Stomach (tissue), 9 donors: ENCODE measurements around the gene INF2. TPM values are rescaled to one million over a fixed set of nuclear protein-coding genes. Genes with fewer than 3 reads are reported as not detected.

Source experiments
- DNase-seq, 2 donors: peaks; one replicate each; pipeline versions ENCODE4 v3.0.0 to v3.0.0-alpha.2; 2013 to 2019
- H3K27ac ChIP-seq, 5 donors: fragments of 200-600 bp in 4 of 5; sonication (generic) in 4 of 5; one replicate each; pipeline ENCODE4 v1.5.1; 2013 to 2019; ENCODE audit warnings: mild to moderate bottlenecking in 1 of 5, moderate library complexity in 1 of 5
- H3K27me3 ChIP-seq, 3 donors: fragments of 200-600 bp; sonication (generic); one replicate each; pipeline ENCODE4 v1.5.1; 2017 to 2019; ENCODE audit warnings: mixed run types in 1 of 3
- H3K36me3 ChIP-seq, 4 donors: fragments of 200-600 bp; sonication (generic); 1 replicate in 3 of 4; 2 replicates in 1 of 4; pipeline ENCODE4 v1.5.1; 2016 to 2019
- H3K4me1 ChIP-seq, 4 donors: fragments of 200-600 bp; sonication (generic); one replicate each; pipeline ENCODE4 v1.5.1; 2016 to 2019
- H3K4me3 ChIP-seq, 4 donors: fragments of 200-600 bp; sonication (generic) in 3 of 4; one replicate each; pipeline ENCODE4 v1.5.1; 2016 to 2019; ENCODE audit warnings: mild to moderate bottlenecking in 1 of 4
- H3K9me3 ChIP-seq, 4 donors: fragments of 200-600 bp; sonication (generic); one replicate each; pipeline ENCODE4 v1.5.1; 2016 to 2019
- EP300 ChIP-seq: sonication (generic); formaldehyde crosslinking; IDR thresholded peaks from one replicate; pipeline ENCODE4 v1.6.1; 2017; ENCODE audit warnings: antibody characterized with exemption
- POLR2A ChIP-seq, 4 donors: fragments of 450-650 bp; IDR thresholded peaks; one replicate each; pipeline ENCODE4 v1.6.1; 2016; ENCODE audit warnings: antibody characterized with exemption in 4 of 4, control low read depth in 2 of 4, mild to moderate bottlenecking in 1 of 4, moderate library complexity in 1 of 4
- POLR2AphosphoS5 ChIP-seq, 3 donors: sonication (generic); formaldehyde crosslinking; IDR thresholded peaks; one replicate each; pipeline ENCODE4 v1.6.1; 2016; ENCODE audit warnings: antibody characterized with exemption in 3 of 3
- WGBS, 5 donors: extraction: QIAGEN DNeasy Blood & Tissue Kit in 3 of 5; methylation state at CpG; one replicate each; pipeline versions ENCODE4 v1.1.5 to v1.1.7; 2013 to 2018; 5-methylcytosine and 5-hydroxymethylcytosine counted together
- intact Hi-C: fragments of 100-400 bp; cut with DNase I; formaldehyde crosslinking; loops from one replicate; pipeline ENCODE4 v1.15.1; 2023; ENCODE audit warnings: low total_unique reads
- polyA plus RNA-seq, 3 donors: library from polyadenylated mRNA; stranded (reverse); fragments of 200-250 nt; gene quantifications; one replicate each; pipeline ENCODE4 v1.2.3, GENCODE V29; 2013
- total RNA-seq, 5 donors: library from RNA; depleted of rRNA; stranded (reverse); fragments of >200 nt; gene quantifications; one replicate each; pipeline versions ENCODE4 v1.1.0 to v1.2.3, GENCODE V29; 2014 to 2016
- TF ChIP-seq, protein P1 (sequence below), 7 experiments: fragments of 450-650 bp in 4 of 7; fragments of 200-600 bp in 3 of 7; sonication (generic) in 3 of 7; IDR thresholded peaks; one replicate each; pipeline ENCODE4 v1.5.1; 2016 to 2019; ENCODE audit warnings: antibody characterized with exemption in 7 of 7, control low read depth in 2 of 7, mild to moderate bottlenecking in 1 of 7
- donor health status: healthy with polysubstance abuse.
- donor health status: Bipolar disorder and iron deficiency.
- donor health status: healthy.

Gene INF2
- total and polyA plus RNA-seq, 8 donors: 45.9 to 385 (median 146) TPM

DNA sequence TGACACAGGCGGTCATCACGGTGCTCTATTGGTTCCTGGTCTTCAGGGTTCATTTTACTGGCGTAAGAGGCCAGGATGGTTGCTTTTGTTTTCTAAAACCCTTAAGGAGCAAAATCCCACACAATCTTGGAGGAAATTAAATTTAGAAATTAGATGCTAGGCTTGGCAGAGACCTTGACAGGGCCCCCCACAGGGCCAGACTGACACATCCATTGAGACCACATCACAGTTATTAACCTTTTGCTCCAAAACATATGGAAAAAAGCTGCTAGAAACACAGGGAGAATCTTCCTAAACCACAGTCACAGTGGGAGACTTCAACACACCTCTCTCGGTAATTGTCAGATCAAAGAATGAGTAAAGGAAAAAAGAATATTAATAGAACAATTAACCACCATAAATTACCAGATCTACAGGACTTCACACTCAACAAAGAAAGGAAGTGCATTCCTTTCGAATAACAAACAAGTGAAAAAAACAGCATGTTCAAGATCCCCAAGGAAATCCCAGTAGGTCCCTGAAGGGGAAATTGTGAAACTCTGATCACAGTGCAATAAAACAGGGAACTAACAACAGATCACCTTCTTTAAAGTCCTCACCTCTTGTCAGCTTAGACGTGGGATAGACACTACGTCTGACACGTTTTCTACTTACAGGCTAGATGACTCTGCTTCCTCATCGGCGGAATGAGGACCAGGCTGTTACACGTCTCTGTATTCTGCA is 44.6 kb upstream of the INF2 start:
- Histone ChIP-seq H3K27me3 (peaks cover 0 to 28% (median 7%) of the 10 kb centered on the region in 3 donors), H3K4me1 (peaks cover 0 to 6% (median 6%) of the 10 kb centered on the region in 4 donors), H3K4me3 (no peak overlapping the region), H3K9me3 (peaks cover 0 to 9% (median 6%) of the 10 kb centered on the region in 4 donors), H3K27ac (no peak overlapping the region), H3K36me3 (no peaks in the 10 kb centered on the region)
- 71 to 77% (median 74%) methylated on average over 11 of the region's 11 CpGs for WGBS, 5 donors
- no peak for DNase-seq
- intact Hi-C loops: loop anchor here (10.0 kb wide), 1 partner anchor 510 kb away; the partner anchor contains the start of gene KIF26A
- TF ChIP-seq POLR2A (IDR thresholded peaks at IDR 0.05) (no peak), EP300 (no peak), POLR2AphosphoS5 (IDR thresholded peaks at IDR 0.05) (no peak)
- TF ChIP-seq, protein P1, sequence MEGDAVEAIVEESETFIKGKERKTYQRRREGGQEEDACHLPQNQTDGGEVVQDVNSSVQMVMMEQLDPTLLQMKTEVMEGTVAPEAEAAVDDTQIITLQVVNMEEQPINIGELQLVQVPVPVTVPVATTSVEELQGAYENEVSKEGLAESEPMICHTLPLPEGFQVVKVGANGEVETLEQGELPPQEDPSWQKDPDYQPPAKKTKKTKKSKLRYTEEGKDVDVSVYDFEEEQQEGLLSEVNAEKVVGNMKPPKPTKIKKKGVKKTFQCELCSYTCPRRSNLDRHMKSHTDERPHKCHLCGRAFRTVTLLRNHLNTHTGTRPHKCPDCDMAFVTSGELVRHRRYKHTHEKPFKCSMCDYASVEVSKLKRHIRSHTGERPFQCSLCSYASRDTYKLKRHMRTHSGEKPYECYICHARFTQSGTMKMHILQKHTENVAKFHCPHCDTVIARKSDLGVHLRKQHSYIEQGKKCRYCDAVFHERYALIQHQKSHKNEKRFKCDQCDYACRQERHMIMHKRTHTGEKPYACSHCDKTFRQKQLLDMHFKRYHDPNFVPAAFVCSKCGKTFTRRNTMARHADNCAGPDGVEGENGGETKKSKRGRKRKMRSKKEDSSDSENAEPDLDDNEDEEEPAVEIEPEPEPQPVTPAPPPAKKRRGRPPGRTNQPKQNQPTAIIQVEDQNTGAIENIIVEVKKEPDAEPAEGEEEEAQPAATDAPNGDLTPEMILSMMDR (IDR thresholded peaks at IDR 0.05): no peak

DNA sequence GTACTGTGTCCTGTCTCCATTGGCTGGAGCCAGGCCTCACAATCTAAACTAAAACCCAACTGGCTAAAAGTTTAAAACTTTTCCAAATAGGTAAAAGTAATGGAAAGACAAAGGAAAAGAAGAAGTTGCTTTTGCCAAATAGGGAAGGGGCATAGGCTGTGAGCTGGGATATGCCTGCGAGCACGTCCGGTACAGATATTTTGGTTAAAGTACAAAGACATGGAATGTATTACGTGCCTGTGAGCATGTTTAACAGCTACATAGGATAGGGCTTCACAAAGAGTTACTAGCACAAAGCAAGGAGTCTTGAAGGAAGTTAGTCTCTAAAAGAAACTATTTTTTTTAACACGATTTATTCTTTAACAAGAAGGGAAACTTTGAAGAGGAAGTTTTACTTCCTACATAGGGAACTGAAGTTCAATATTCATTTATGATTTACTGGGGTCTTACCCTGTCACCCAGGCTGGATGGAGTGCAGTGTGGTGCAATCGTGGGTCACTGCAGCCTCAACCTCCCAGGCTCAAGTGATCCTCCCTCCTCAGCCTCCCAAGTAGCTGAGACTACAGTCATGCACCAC is 41.9 kb upstream of the INF2 start:
- 66 to 74% (median 72%) methylated on average over 6 of the region's 6 CpGs for WGBS, 5 donors
- no peak overlapping the region for H3K4me3 ChIP-seq
- no peak for DNase-seq
- TF ChIP-seq, protein P1 (IDR thresholded peaks at IDR 0.05): no peak
- intact Hi-C loops: loop anchor here (10.0 kb wide), 1 partner anchor 513 kb away; the partner anchor contains the start of gene KIF26A
- H3K9me3 ChIP-seq: peaks cover 0 to 9% (median 6%) of the 10 kb centered on the region in 4 donors
- peaks cover 0 to 9% (median 3%) of the 10 kb centered on the region in 3 donors for H3K27me3 ChIP-seq
- H3K36me3 ChIP-seq: no peaks in the 10 kb centered on the region
- peaks cover 4 to 12% (median 10%) of the 10 kb centered on the region in 4 donors for H3K4me1 ChIP-seq
- H3K27ac ChIP-seq: no peak overlapping the region

DNA sequence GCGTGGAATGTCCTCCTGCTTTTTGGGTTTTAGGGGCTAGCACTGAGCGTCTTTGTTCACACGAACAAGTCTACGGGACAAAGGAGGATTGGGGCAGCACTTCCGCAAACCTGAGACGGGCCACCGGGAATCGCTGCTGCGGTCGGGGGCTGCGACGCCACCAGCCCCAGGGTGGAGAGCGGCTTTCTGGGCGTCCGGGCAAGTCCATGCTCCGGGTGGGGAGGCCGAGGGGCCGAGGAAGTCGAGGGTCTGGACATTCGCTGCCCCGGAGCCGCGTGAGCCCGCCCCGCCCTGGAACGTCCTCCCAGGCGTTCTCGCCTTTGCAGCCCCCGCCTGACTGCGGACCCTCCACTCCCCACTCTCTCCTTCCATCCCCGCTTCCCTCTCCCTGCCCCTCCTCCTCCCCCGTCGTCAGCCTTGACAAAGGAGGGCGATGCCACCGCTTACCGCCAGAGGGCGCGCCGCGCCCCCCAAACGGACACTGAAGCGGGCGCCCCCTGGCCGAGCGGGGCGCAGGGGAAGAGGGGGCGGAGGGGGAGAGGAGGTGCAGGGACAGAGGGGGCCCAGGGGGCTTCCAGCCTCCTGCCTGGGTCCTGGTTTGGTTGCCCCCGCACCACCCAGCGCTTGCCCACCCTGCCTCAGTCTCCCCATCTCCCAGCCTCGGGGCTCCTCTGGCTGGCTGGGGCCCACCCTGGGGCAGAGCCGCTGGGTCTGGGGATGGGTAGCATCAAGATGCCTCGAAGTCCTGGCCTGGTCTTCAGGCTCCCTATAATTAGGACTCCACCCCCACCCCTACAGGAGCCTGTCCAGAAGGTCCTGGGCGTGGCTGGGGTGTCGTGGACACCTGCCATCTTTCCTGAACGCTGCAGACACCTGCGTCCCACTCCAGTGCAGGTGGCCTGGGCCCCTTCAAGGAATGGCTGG is 39.1 kb upstream of the INF2 start:
- intact Hi-C loops: no loop called here
- H3K36me3 ChIP-seq: no peaks in the 10 kb centered on the region
- peaks cover 4 to 12% (median 10%) of the 10 kb centered on the region in 4 donors for H3K4me1 ChIP-seq
- H3K9me3 ChIP-seq: peaks cover 0 to 4% (median 2%) of the 10 kb centered on the region in 4 donors
- TF ChIP-seq POLR2A (IDR thresholded peaks at IDR 0.05): no peak
- TF ChIP-seq, protein P1 (IDR thresholded peaks at IDR 0.05): peak in 5 of 7 experiments; percentile 93 to 100 (median 99)
- TF ChIP-seq POLR2AphosphoS5 (IDR thresholded peaks at IDR 0.05): peak in 1 of 3 donors; percentile 25
- TF ChIP-seq EP300: no peak
- peaks cover 0 to 3% (median 0%) of the 10 kb centered on the region in 3 donors for H3K27me3 ChIP-seq
- no peak overlapping the region for H3K27ac ChIP-seq
- DNase-seq: peak; percentile 69 to 90
- peak overlapping the region; percentile 33 to 45 (median 38) for H3K4me3 ChIP-seq
- WGBS, 5 donors: 6 to 13% (median 8%) methylated on average over 37 to 56 of the region's 56 CpGs
